Calu3 (cell line): ENCODE results near the gene SLIT3. TPM values are rescaled to one million over a fixed set of nuclear protein-coding genes. Genes with fewer than 3 reads are reported as not detected.

Experiments used
- BruUV-seq: library from RNA; stranded (reverse); fragments of 400-500 nt; replicated peaks from 2 replicates; lab custom pipeline; 2021; lab: Mats Ljungman, UMichigan
- CTCF ChIA-PET: fragments of 300-600 bp; sonication (Branson Sonifier 250); formaldehyde crosslinking; loops from one replicate; lab custom pipeline; 2022; ENCODE audit warnings: antibody characterized with exemption; lab: Charles Lee
- DNase-seq: peaks from one replicate; pipeline ENCODE4 v3.0.0; 2022
- H3K27ac Mint-ChIP-seq: one replicate; pipeline ENCODE4 v1.8.0; 2022; ENCODE audit warnings: mixed read lengths; ENCODE audit not compliant: unreplicated experiment
- H3K27me3 Mint-ChIP-seq: one replicate; pipeline ENCODE4 v1.8.0; 2022; ENCODE audit warnings: mixed read lengths; ENCODE audit not compliant: unreplicated experiment
- H3K36me3 Mint-ChIP-seq: one replicate; pipeline ENCODE4 v1.8.0; 2022; ENCODE audit warnings: mild to moderate bottlenecking, moderate library complexity, mixed read lengths; ENCODE audit not compliant: insufficient read depth, unreplicated experiment
- H3K4me1 Mint-ChIP-seq: one replicate; pipeline ENCODE4 v1.8.0; 2022; ENCODE audit warnings: mild to moderate bottlenecking, low read depth, mixed read lengths; ENCODE audit not compliant: unreplicated experiment
- H3K4me3 Mint-ChIP-seq: one replicate; pipeline ENCODE4 v1.8.0; 2022; ENCODE audit warnings: mild to moderate bottlenecking, low read depth, moderate library complexity, mixed read lengths; ENCODE audit not compliant: unreplicated experiment
- H3K9me3 Mint-ChIP-seq: one replicate; pipeline ENCODE4 v1.8.0; 2022; ENCODE audit warnings: low read depth, mixed read lengths; ENCODE audit not compliant: unreplicated experiment
- CTCF ChIP-seq: fragments of 200-600 bp; IDR thresholded peaks from one replicate; pipeline ENCODE4 v1.8.0; 2022; ENCODE audit warnings: antibody characterized with exemption; ENCODE audit not compliant: unreplicated experiment
- intact Hi-C: fragments of 100-400 bp; cut with micrococcal nuclease; formaldehyde crosslinking; loops from one replicate; pipeline ENCODE4 v1.10.0; 2022; ENCODE audit not compliant: unreplicated experiment
- total RNA-seq: library from RNA; stranded (reverse); gene quantifications from 2 replicates; pipeline ENCODE4 v1.2.3, GENCODE V29; 2022

Gene SLIT3
- total RNA-seq, 1 experiment from 2014 or later: not detected

- CTCF ChIA-PET: no interaction called here
- Mint-ChIP-seq H3K36me3 (no peaks in the 10 kb centered on the region), H3K4me1 (no peaks in the 10 kb centered on the region), H3K4me3 (no peak overlapping the region), H3K27me3 (peaks cover 77% of the 10 kb centered on the region), H3K27ac (no peak overlapping the region), H3K9me3 (no peaks in the 10 kb centered on the region)
- DNase-seq: no peak
- BruUV-seq: no TSS peak
- intact Hi-C loops: no loop called here
- no peak for TF ChIP-seq CTCF
Observed at GRCh38 chr5:168829922-168830417, 471.0 kb downstream of the SLIT3 start.

DNA sequence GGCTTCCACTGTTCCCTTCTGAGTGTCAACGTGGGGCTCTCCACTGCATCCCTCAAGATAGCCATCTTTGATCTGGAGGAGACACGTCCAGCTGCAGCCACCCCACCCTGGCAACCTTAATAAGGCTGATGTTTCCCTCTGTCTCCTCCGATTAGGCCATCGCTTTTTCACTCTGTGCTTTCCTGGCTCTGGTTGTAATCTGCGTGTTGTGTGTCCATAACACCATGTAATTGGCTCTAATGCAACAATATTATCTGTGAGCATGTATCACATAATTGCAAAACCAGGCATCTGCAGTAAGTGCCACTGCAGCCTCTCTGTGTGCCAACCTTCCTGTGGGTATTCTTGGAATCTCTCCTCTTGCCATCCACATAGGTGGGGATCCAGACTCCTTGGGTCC, 471.9 kb downstream of the SLIT3 start:
- Mint-ChIP-seq H3K4me3 (no peak overlapping the region), H3K36me3 (no peaks in the 10 kb centered on the region), H3K27me3 (peaks cover 80% of the 10 kb centered on the region), H3K4me1 (no peaks in the 10 kb centered on the region), H3K9me3 (no peaks in the 10 kb centered on the region), H3K27ac (no peak overlapping the region)
- intact Hi-C loops: no loop called here
- DNase-seq: no peak
- CTCF ChIA-PET: no interaction called here
- BruUV-seq: no TSS peak
- no peak for TF ChIP-seq CTCF

DNA sequence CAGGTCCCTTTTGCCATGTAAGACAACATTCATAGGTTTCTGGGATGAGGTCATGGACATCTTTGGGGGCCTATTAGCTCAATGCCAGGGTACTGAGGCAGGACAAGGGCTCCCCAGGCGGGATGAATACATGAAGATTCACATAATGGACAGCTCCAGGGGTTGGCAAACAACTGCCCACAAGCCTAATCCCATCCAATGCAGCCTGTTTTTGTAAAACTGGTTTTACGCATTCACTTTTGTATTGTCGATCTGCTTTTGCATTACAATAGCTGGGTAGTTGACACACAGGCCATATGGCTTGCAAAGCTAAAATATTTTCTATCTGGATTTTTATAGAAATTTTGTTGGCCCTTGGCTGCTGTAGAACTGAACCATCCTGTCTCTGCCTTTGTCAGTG, 473.3 kb downstream of the SLIT3 start:
- no peaks in the 10 kb centered on the region for H3K36me3 Mint-ChIP-seq
- CTCF ChIA-PET: no interaction called here
- H3K27ac Mint-ChIP-seq: no peak overlapping the region
- peaks cover 85% of the 10 kb centered on the region for H3K27me3 Mint-ChIP-seq
- TF ChIP-seq CTCF: no peak
- DNase-seq: no peak
- no peaks in the 10 kb centered on the region for H3K9me3 Mint-ChIP-seq
- BruUV-seq: no TSS peak
- no peak overlapping the region for H3K4me3 Mint-ChIP-seq
- H3K4me1 Mint-ChIP-seq: no peaks in the 10 kb centered on the region
- intact Hi-C loops: no loop called here

DNA sequence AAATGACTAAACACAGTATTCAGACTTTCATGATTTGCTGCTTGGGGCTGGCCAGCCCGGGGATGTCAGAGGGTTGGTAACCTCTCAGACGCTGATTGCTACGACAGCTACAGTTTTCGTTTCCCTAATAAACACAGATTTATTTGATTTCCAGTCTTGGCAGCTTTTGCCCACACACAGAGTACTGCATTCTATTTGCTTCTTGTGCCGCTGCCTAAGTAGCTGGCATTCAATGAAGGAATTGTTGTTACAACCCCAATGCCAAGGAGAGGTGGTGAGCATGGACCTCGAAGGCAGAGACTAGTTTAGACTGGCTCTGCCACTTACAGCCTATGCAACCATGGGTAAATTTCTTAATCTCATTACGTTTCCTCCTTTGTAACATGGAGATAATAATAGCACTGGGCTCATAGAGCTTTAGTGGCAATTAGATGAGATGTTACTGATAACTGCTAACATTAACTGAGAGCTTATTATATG, 474.7 kb downstream of the SLIT3 start:
- no peak for TF ChIP-seq CTCF
- intact Hi-C loops: no loop called here
- H3K27ac Mint-ChIP-seq: no peak overlapping the region
- no peaks in the 10 kb centered on the region for H3K4me1 Mint-ChIP-seq
- no peaks in the 10 kb centered on the region for H3K36me3 Mint-ChIP-seq
- no peak for DNase-seq
- peaks cover 86% of the 10 kb centered on the region for H3K27me3 Mint-ChIP-seq
- H3K4me3 Mint-ChIP-seq: no peak overlapping the region
- BruUV-seq: no TSS peak
- CTCF ChIA-PET: no interaction called here
- H3K9me3 Mint-ChIP-seq: no peaks in the 10 kb centered on the region
